WI38 (cell line): ENCODE data around the gene FAT3.

Experiments used
- H3K4me3 ChIP-seq: 2 replicates; pipeline ENCODE4 v1.5.1; 2011; ENCODE audit warnings: low read depth, mild to moderate bottlenecking, control low read depth, low read length
- CTCF ChIP-seq: IDR thresholded peaks from 2 replicates; pipeline ENCODE4 v1.5.1; 2012; ENCODE audit warnings: low read depth, mild to moderate bottlenecking, control low read depth, low read length

FAT3 gene

DNA sequence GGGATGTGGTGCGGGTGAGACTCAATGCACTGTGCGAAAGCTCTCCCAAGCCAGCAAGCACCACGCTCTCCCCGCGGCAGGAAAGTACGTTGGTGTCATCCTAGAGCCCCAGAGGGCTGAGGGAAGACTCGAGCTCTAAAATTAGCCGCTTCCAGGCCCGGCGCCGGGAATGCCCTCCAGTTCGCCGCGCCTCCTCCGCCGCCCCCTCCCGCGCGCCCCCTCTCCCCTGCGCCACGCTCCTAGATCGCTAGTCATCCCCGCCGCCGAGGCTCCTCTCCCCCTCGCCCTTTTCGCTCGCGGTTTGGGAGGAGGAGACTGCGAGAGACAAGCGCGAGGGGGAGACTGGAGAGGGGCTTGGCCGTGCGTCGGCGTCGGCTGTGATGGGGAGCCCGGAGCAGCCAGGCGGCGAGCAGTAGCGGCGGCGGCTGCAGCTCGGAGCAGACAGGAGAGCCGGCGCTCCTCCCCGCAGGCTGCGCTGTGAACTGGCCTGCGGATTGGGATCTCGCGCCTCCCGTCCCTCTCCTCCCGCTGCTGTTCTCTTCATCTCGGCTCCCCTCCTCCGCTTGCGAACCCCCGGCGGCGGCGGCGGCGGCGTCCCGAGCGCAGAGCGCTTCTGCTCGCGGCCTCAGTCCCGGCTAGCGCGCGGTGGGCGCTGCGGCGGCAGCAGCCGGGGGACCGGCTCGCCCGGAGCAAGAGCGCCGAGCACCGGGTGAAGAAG lies at the start of gene FAT3:
Gene FAT3, plus strand, starts transcription at position 412 of the 718 bp plus-strand sequence. CDS start 127,295 bp downstream, outside the sequence.
- H3K4me3 ChIP-seq = no peak within 1 kb of the TSS
- TF ChIP-seq CTCF = no peak

- TF ChIP-seq CTCF = no peak
These were observed 45.5 kb upstream of the FAT3 start for GRCh38 chr11:92179017-92179670.

DNA sequence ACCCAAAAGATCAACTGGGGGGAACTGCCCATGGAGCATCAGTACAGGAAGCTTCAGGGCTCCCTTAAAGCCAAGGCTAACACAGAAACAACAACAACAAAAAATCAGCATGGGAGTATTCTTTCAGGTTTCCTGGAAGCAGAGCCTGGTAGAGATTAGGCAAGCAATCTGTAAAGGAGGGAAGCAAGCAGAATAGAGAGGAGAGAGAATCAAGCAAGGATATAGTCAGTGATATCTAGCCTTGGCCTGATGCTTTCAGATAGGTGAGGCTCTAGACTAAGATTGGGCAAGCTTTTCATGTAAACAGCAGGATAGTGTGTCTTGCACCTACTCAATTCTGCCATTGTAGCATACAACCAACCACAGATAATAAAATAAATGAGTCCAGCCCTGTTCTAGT lies 44.4 kb upstream of the FAT3 start:
- no peak overlapping the region for H3K4me3 ChIP-seq
- TF ChIP-seq CTCF = no peak

More at GRCh38 chr11:92179017-92179670, 45.5 kb upstream of the FAT3 start:
- no peak overlapping the region for H3K4me3 ChIP-seq

- TF ChIP-seq CTCF = no peak
These were observed 43.9 kb upstream of the FAT3 start for GRCh38 chr11:92180664-92181251.

GRCh38 chr11:92190535-92191206 lies 33.9 kb upstream of the FAT3 start:
- H3K4me3 ChIP-seq = no peak overlapping the region
- no peak for TF ChIP-seq CTCF

More at GRCh38 chr11:92180664-92181251, 43.9 kb upstream of the FAT3 start:
- H3K4me3 ChIP-seq = no peak overlapping the region

GRCh38 chr11:92192141-92192540 lies 32.5 kb upstream of the FAT3 start:
- no peak overlapping the region for H3K4me3 ChIP-seq
- TF ChIP-seq CTCF = no peak
